ENCODE measurements around the gene SIGLEC8. TPM values are rescaled to one million over a fixed set of nuclear protein-coding genes. Genes with fewer than 3 reads are reported as not detected.
A peak's percentile ranks its signal among the peaks of the same experiment; 100 is the strongest.

The SIGLEC8 gene
- total and polyA plus RNA-seq, 9 of the 15 experiments (the other 6 are each of a cell fraction or from before 2014, with no cell fraction given): 0.04 to 0.65 (median 0.39) TPM

GRCh38 chr19:51480590-51480989, 22.3 kb upstream of the SIGLEC8 start (continued):
- TF ChIP-seq ZHX1 (conservative IDR thresholded peaks at IDR 0.05; ENCODE audit: low read length) (no peak), MBD2 (IDR thresholded peaks at IDR 0.05; ENCODE audit: borderline replicate concordance, low read depth) (no peak), ZNF431 (CRISPR knock-in tag; IDR thresholded peaks at IDR 0.05) (no peak; the same call in 1 of the 2 replicates), RBM22 (IDR thresholded peaks at IDR 0.05; ENCODE audit: low read depth, low read length, poor library complexity, severe bottlenecking) (no peak), E2F4 (CRISPR knock-in tag; IDR thresholded peaks at IDR 0.05; ENCODE audit: low read depth) (no peak), CBFB (CRISPR knock-in tag; IDR thresholded peaks at IDR 0.05) (no peak), SMARCC2 (IDR thresholded peaks at IDR 0.05; ENCODE audit: low read depth) (no peak), STAT5A (IDR thresholded peaks at IDR 0.05; ENCODE audit: borderline replicate concordance, low read length) (no peak), NONO (IDR thresholded peaks at IDR 0.05; ENCODE audit: low read depth in 2 of 2, low read length in 1 of 2) (no peak), BCOR (IDR thresholded peaks at IDR 0.05) (no peak), AFF1 (IDR thresholded peaks at IDR 0.05; ENCODE audit: low read depth in 1 of 2, partially characterized antibody in 2 of 2) (peak in 1 of 2 experiments; percentile 94), MAFG (tag; conservative IDR thresholded peaks at IDR 0.05) (no peak), HNRNPK (IDR thresholded peaks at IDR 0.05; ENCODE audit: low read depth, low read length, poor library complexity, severe bottlenecking) (no peak), CHD4 (IDR thresholded peaks at IDR 0.05; ENCODE audit: insufficient read depth, insufficient replicate concordance, low read depth, low read length, poor library complexity, severe bottlenecking) (no peak), MTF1 (CRISPR knock-in tag; IDR thresholded peaks at IDR 0.05; ENCODE audit: borderline replicate concordance) (no peak), KLF16 (IDR thresholded peaks at IDR 0.05) (no peak), KDM1A (IDR thresholded peaks at IDR 0.05) (peak in 1 of 2 experiments; percentile 43; a peak in 1 of 4 replicates), EP300 (IDR thresholded peaks at IDR 0.05; ENCODE audit: low read length) (no peak), GTF2E2 (tag; IDR thresholded peaks at IDR 0.05) (no peak), ZKSCAN1 (IDR thresholded peaks at IDR 0.05; ENCODE audit: low read depth, low read length) (no peak), GABPA (tag; conservative IDR thresholded peaks at IDR 0.05; ENCODE audit: low read depth) (no peak), ZFP30 (CRISPR knock-in tag; IDR thresholded peaks at IDR 0.05; ENCODE audit: borderline replicate concordance) (no peak), ELF2 (CRISPR knock-in tag; IDR thresholded peaks at IDR 0.05) (no peak)

Measured in K562 (cell line).